HG03565 (cell line): ENCODE measurements around the gene AUP1.

Experiments
- ATAC-seq: cut with Tn5 transposase; IDR thresholded peaks from one replicate; pipeline ENCODE4 v1.9.1; 2021; ENCODE audit warnings: mild to moderate bottlenecking, moderate library complexity; ENCODE audit not compliant: unreplicated experiment

AUP1 gene

GRCh38 chr2:74514368-74515270, 14.9 kb downstream of the AUP1 start, which contains the start of gene TLX2:
Gene TLX2 (plus strand): TSS chr2:74514450. CDS start chr2:74514807, 357 bp downstream.
- no peak for ATAC-seq

- ATAC-seq, result no peak
Observed at GRCh38 chr2:74513605-74514367, 15.7 kb downstream of the AUP1 start.

GRCh38 chr2:74512744-74513604, 16.5 kb downstream of the AUP1 start:
- ATAC-seq, result no peak

- no peak for ATAC-seq
Observed at GRCh38 chr2:74511104-74511989, 18.2 kb downstream of the AUP1 start.

GRCh38 chr2:74510272-74510671, 19.2 kb downstream of the AUP1 start:
- ATAC-seq, result no peak

GRCh38 chr2:74507926-74508520, 21.5 kb downstream of the AUP1 start:
- peak; percentile 1 for ATAC-seq

- ATAC-seq, result peak; percentile 87
Observed at GRCh38 chr2:74507145-74507925, 22.2 kb downstream of the AUP1 start, which contains the start of gene PCGF1. Gene PCGF1 (minus strand): TSS chr2:74507695. CDS start chr2:74507668, 27 bp downstream.

- ATAC-seq, result no peak
Observed at GRCh38 chr2:74505448-74506246, 23.9 kb downstream of the AUP1 start.

- ATAC-seq, result no peak
Observed at GRCh38 chr2:74504591-74504990, 24.9 kb downstream of the AUP1 start.

- no peak for ATAC-seq
Observed at GRCh38 chr2:74503506-74504475, 25.7 kb downstream of the AUP1 start.

- ATAC-seq, result peak; percentile 27
Observed at GRCh38 chr2:74502720-74503505, 26.6 kb downstream of the AUP1 start.

GRCh38 chr2:74502147-74502719, 27.3 kb downstream of the AUP1 start:
- ATAC-seq, result no peak

- ATAC-seq, result no peak
Observed at GRCh38 chr2:74501335-74502071, 28.0 kb downstream of the AUP1 start.

- ATAC-seq, result no peak
Observed at GRCh38 chr2:74500578-74500946, 28.9 kb downstream of the AUP1 start.
